ENCODE results near the gene ZNF780B.

Gene ZNF780B

GRCh38 chr19:39996811-39997637 lies 59.0 kb downstream of the ZNF780B start, which contains the start of gene ZNF546:
TSS of gene ZNF546 (plus strand) at chr19:39997060. CDS start at chr19:39998327, 1,267 bp downstream.
- H3K4me3 ChIP-seq (ENCODE audit: low read depth, low read length), result peak within 1 kb of the TSS; percentile 61
- no peak for TF ChIP-seq CTCF (IDR thresholded peaks at IDR 0.05; ENCODE audit: borderline replicate concordance, insufficient read depth, low read depth, low read length)

- no peak for TF ChIP-seq CTCF (IDR thresholded peaks at IDR 0.05; ENCODE audit: borderline replicate concordance, insufficient read depth, low read depth, low read length)
- H3K4me3 ChIP-seq (ENCODE audit: low read depth, low read length), result peak overlapping the region; percentile 61
These were observed 59.7 kb downstream of the ZNF780B start for GRCh38 chr19:39996218-39996810.

GRCh38 chr19:39995794-39996193 lies 60.2 kb downstream of the ZNF780B start:
- no peak for TF ChIP-seq CTCF (IDR thresholded peaks at IDR 0.05; ENCODE audit: borderline replicate concordance, insufficient read depth, low read depth, low read length)
- H3K4me3 ChIP-seq (ENCODE audit: low read depth, low read length), result peak overlapping the region; percentile 61

GRCh38 chr19:39994361-39994760 lies 61.7 kb downstream of the ZNF780B start:
- no peak overlapping the region for H3K4me3 ChIP-seq (ENCODE audit: low read depth, low read length)
- no peak for TF ChIP-seq CTCF (IDR thresholded peaks at IDR 0.05; ENCODE audit: borderline replicate concordance, insufficient read depth, low read depth, low read length)

- H3K4me3 ChIP-seq (ENCODE audit: low read depth, low read length), result no peak overlapping the region
- TF ChIP-seq CTCF (IDR thresholded peaks at IDR 0.05; ENCODE audit: borderline replicate concordance, insufficient read depth, low read depth, low read length), result no peak
These were observed 62.4 kb downstream of the ZNF780B start for GRCh38 chr19:39993605-39994004.

- TF ChIP-seq CTCF (IDR thresholded peaks at IDR 0.05; ENCODE audit: borderline replicate concordance, insufficient read depth, low read depth, low read length), result no peak
- no peak overlapping the region for H3K4me3 ChIP-seq (ENCODE audit: low read depth, low read length)
These were observed 68.4 kb downstream of the ZNF780B start for GRCh38 chr19:39987596-39987995.

GRCh38 chr19:39987167-39987566 lies 68.9 kb downstream of the ZNF780B start:
- H3K4me3 ChIP-seq (ENCODE audit: low read depth, low read length), result no peak overlapping the region
- no peak for TF ChIP-seq CTCF (IDR thresholded peaks at IDR 0.05; ENCODE audit: borderline replicate concordance, insufficient read depth, low read depth, low read length)

Data from GM12875 (cell line).